Adipocyte (in vitro differentiated cells): ENCODE data around the gene PRPF18.
A peak's percentile ranks its signal among the peaks of the same experiment; 100 is the strongest.

Source experiments
- DNase-seq: peaks from one replicate; pipeline ENCODE4 v3.0.0-alpha.2; 2015; ENCODE audit warnings: low read depth
- H3K27me3 ChIP-seq: replicated peaks from 2 replicates; pipeline ENCODE4 v1.7.0; 2013; ENCODE audit warnings: mild to moderate bottlenecking, low read length, moderate library complexity; ENCODE audit not compliant: control insufficient read depth, insufficient read depth
- H3K36me3 ChIP-seq: 2 replicates; pipeline ENCODE4 v1.7.0; 2013; ENCODE audit warnings: low read length, mild to moderate bottlenecking, moderate library complexity; ENCODE audit not compliant: control insufficient read depth, insufficient read depth, severe bottlenecking
- H3K4me1 ChIP-seq: 2 replicates; pipeline ENCODE4 v1.7.0; 2013; ENCODE audit warnings: mild to moderate bottlenecking, low read length, moderate library complexity; ENCODE audit not compliant: control insufficient read depth, insufficient read depth
- H3K4me3 ChIP-seq: 2 replicates; pipeline ENCODE4 v1.7.0; 2013; ENCODE audit warnings: mild to moderate bottlenecking, low read length, moderate library complexity
- H3K9ac ChIP-seq: 2 replicates; pipeline ENCODE4 v1.7.0; 2013; ENCODE audit warnings: mild to moderate bottlenecking, low read length, moderate library complexity
- H3K9me3 ChIP-seq: 2 replicates; pipeline ENCODE4 v1.7.0; 2013; ENCODE audit warnings: mild to moderate bottlenecking, low read length, moderate library complexity; ENCODE audit not compliant: control insufficient read depth

PRPF18 gene

GRCh38 chr10:13608246-13608853 lies 21.6 kb downstream of the PRPF18 start:
- Histone ChIP-seq H3K9me3 (no peaks in the 10 kb centered on the region), H3K9ac (no peak overlapping the region), H3K4me1 (no peaks in the 10 kb centered on the region), H3K27me3 (no peaks in the 10 kb centered on the region), H3K36me3 (peaks cover 71% of the 10 kb centered on the region), H3K4me3 (no peak overlapping the region)
- DNase-seq, result no peak

GRCh38 chr10:13612654-13613373 lies 26.0 kb downstream of the PRPF18 start:
- no peak overlapping the region for H3K4me3 ChIP-seq
- H3K9ac ChIP-seq, result no peak overlapping the region
- no peaks in the 10 kb centered on the region for H3K27me3 ChIP-seq
- H3K9me3 ChIP-seq, result no peaks in the 10 kb centered on the region
- no peaks in the 10 kb centered on the region for H3K4me1 ChIP-seq
- DNase-seq, result no peak
- H3K36me3 ChIP-seq, result peaks cover 73% of the 10 kb centered on the region

GRCh38 chr10:13613519-13613918 lies 26.8 kb downstream of the PRPF18 start:
- peak; percentile 64 for DNase-seq
- H3K36me3 ChIP-seq, result peaks cover 76% of the 10 kb centered on the region

GRCh38 chr10:13614530-13615332 lies 28.0 kb downstream of the PRPF18 start:
- Histone ChIP-seq H3K27me3 (no peaks in the 10 kb centered on the region), H3K4me1 (no peaks in the 10 kb centered on the region), H3K9ac (no peak overlapping the region), H3K4me3 (no peak overlapping the region), H3K9me3 (no peaks in the 10 kb centered on the region), H3K36me3 (peaks cover 75% of the 10 kb centered on the region)
- peak; percentile 72 for DNase-seq

More at GRCh38 chr10:13613519-13613918, 26.8 kb downstream of the PRPF18 start:
- H3K4me3 ChIP-seq, result no peak overlapping the region
- H3K9ac ChIP-seq, result no peak overlapping the region
- H3K4me1 ChIP-seq, result no peaks in the 10 kb centered on the region
- H3K27me3 ChIP-seq, result no peaks in the 10 kb centered on the region
- no peaks in the 10 kb centered on the region for H3K9me3 ChIP-seq

GRCh38 chr10:13615650-13616300 lies 29.0 kb downstream of the PRPF18 start:
- no peaks in the 10 kb centered on the region for H3K27me3 ChIP-seq
- H3K4me3 ChIP-seq, result no peak overlapping the region
- no peak for DNase-seq
- H3K36me3 ChIP-seq, result peaks cover 64% of the 10 kb centered on the region
- no peaks in the 10 kb centered on the region for H3K4me1 ChIP-seq
- no peaks in the 10 kb centered on the region for H3K9me3 ChIP-seq
- no peak overlapping the region for H3K9ac ChIP-seq

GRCh38 chr10:13617116-13617515 lies 30.4 kb downstream of the PRPF18 start:
- Histone ChIP-seq H3K4me1 (peaks cover 2% of the 10 kb centered on the region), H3K9ac (no peak overlapping the region), H3K4me3 (no peak overlapping the region), H3K36me3 (peaks cover 64% of the 10 kb centered on the region), H3K27me3 (no peaks in the 10 kb centered on the region), H3K9me3 (no peaks in the 10 kb centered on the region)
- DNase-seq, result no peak

- Histone ChIP-seq H3K36me3 (peaks cover 47% of the 10 kb centered on the region), H3K27me3 (no peaks in the 10 kb centered on the region), H3K9ac (no peak overlapping the region), H3K4me1 (peaks cover 3% of the 10 kb centered on the region), H3K9me3 (no peaks in the 10 kb centered on the region), H3K4me3 (no peak overlapping the region)
- DNase-seq, result no peak
These were observed 35.2 kb downstream of the PRPF18 start for GRCh38 chr10:13621931-13622330.

- Histone ChIP-seq H3K4me3 (no peak overlapping the region), H3K36me3 (peaks cover 23% of the 10 kb centered on the region), H3K4me1 (peaks cover 3% of the 10 kb centered on the region), H3K27me3 (no peaks in the 10 kb centered on the region), H3K9me3 (no peaks in the 10 kb centered on the region), H3K9ac (no peak overlapping the region)
- DNase-seq, result no peak
These were observed 37.9 kb downstream of the PRPF18 start for GRCh38 chr10:13624630-13625029.

GRCh38 chr10:13627459-13628310 lies 40.9 kb downstream of the PRPF18 start:
- Histone ChIP-seq H3K9ac (no peak overlapping the region), H3K27me3 (no peaks in the 10 kb centered on the region), H3K4me1 (peaks cover 5% of the 10 kb centered on the region), H3K36me3 (peaks cover 17% of the 10 kb centered on the region), H3K9me3 (no peaks in the 10 kb centered on the region), H3K4me3 (no peak overlapping the region)
- peak; percentile 31 for DNase-seq

- Histone ChIP-seq H3K9me3 (no peaks in the 10 kb centered on the region), H3K36me3 (peaks cover 17% of the 10 kb centered on the region), H3K4me1 (peaks cover 14% of the 10 kb centered on the region), H3K27me3 (no peaks in the 10 kb centered on the region), H3K9ac (no peak overlapping the region), H3K4me3 (no peak overlapping the region)
- no peak for DNase-seq
These were observed 41.9 kb downstream of the PRPF18 start for GRCh38 chr10:13628661-13629060.
